GM12892 (cell line): Measurements from ENCODE around the gene KCNIP4.

Experiments used
- DNase-seq: peaks from one replicate; pipeline ENCODE4 v3.0.0; 2011; ENCODE audit not compliant: insufficient read length
- FAIRE-seq: peaks from 2 replicates; lab custom pipeline; 2011; peaks lifted over from hg19 to GRCh38; lab: Jason Lieb, UNC
- POLR2A ChIP-seq: IDR thresholded peaks from 2 replicates; pipeline ENCODE4 v1.6.1; 2011; ENCODE audit warnings: low read depth, low read length, control low read depth
- POLR2AphosphoS5 ChIP-seq: IDR thresholded peaks from 2 replicates; pipeline ENCODE4 v1.6.1; 2011; ENCODE audit warnings: low read depth, low read length, control low read depth
- TAF1 ChIP-seq: IDR thresholded peaks from 2 replicates; pipeline ENCODE4 v1.6.1; 2011; ENCODE audit warnings: low read depth, mild to moderate bottlenecking, control low read depth, low read length, borderline replicate concordance

KCNIP4 gene

GRCh38 chr4:21181716-21182115, 766.9 kb downstream of the KCNIP4 start:
- no peak for FAIRE-seq
- TF ChIP-seq POLR2AphosphoS5: no peak
- no peak for TF ChIP-seq TAF1
- TF ChIP-seq POLR2A: no peak
- no peak for DNase-seq

- FAIRE-seq: no peak
- DNase-seq: no peak
- TF ChIP-seq TAF1 (no peak), POLR2AphosphoS5 (no peak), POLR2A (no peak)
Observed at GRCh38 chr4:21177871-21178270, 770.7 kb downstream of the KCNIP4 start.

GRCh38 chr4:21177092-21177491, 771.5 kb downstream of the KCNIP4 start:
- no peak for TF ChIP-seq POLR2A
- TF ChIP-seq TAF1: no peak
- TF ChIP-seq POLR2AphosphoS5: no peak
- FAIRE-seq (no peak), DNase-seq (no peak)

GRCh38 chr4:21167711-21168110, 780.9 kb downstream of the KCNIP4 start:
- no peak for FAIRE-seq
- DNase-seq: no peak
- TF ChIP-seq TAF1 (no peak), POLR2A (no peak), POLR2AphosphoS5 (no peak)

- TF ChIP-seq TAF1 (no peak), POLR2AphosphoS5 (no peak), POLR2A (no peak)
- FAIRE-seq (no peak), DNase-seq (no peak)
Observed at GRCh38 chr4:21155367-21155766, 793.2 kb downstream of the KCNIP4 start.

GRCh38 chr4:21139327-21139726, 809.2 kb downstream of the KCNIP4 start:
- TF ChIP-seq TAF1: no peak
- TF ChIP-seq POLR2AphosphoS5: no peak
- TF ChIP-seq POLR2A: no peak
- no peak for FAIRE-seq
- no peak for DNase-seq

- DNase-seq (no peak), FAIRE-seq (no peak)
- no peak for TF ChIP-seq POLR2A
- no peak for TF ChIP-seq POLR2AphosphoS5
- TF ChIP-seq TAF1: no peak
Observed at GRCh38 chr4:21136051-21136630, 812.4 kb downstream of the KCNIP4 start.

GRCh38 chr4:21134994-21135393, 813.6 kb downstream of the KCNIP4 start:
- DNase-seq: no peak
- FAIRE-seq: no peak

GRCh38 chr4:21130606-21131005, 818.0 kb downstream of the KCNIP4 start:
- no peak for TF ChIP-seq POLR2A
- TF ChIP-seq POLR2AphosphoS5: no peak
- TF ChIP-seq TAF1: no peak
- FAIRE-seq (no peak), DNase-seq (no peak)

More at GRCh38 chr4:21134994-21135393, 813.6 kb downstream of the KCNIP4 start:
- TF ChIP-seq POLR2AphosphoS5 (no peak), TAF1 (no peak), POLR2A (no peak)

- no peak for DNase-seq
- no peak for TF ChIP-seq POLR2AphosphoS5
- no peak for FAIRE-seq
Observed at GRCh38 chr4:21126014-21126512, 822.5 kb downstream of the KCNIP4 start.

GRCh38 chr4:21118301-21118700, 830.3 kb downstream of the KCNIP4 start:
- DNase-seq: no peak
- FAIRE-seq: no peak
- TF ChIP-seq POLR2A (no peak), POLR2AphosphoS5 (no peak), TAF1 (no peak)

GRCh38 chr4:21117541-21118180, 830.9 kb downstream of the KCNIP4 start:
- no peak for FAIRE-seq
- no peak for DNase-seq
- TF ChIP-seq POLR2AphosphoS5 (no peak), POLR2A (no peak), TAF1 (no peak)
